HG02973 (cell line): ENCODE results near the gene PPP1R1C.

Experiments
- ATAC-seq: cut with Tn5 transposase; IDR thresholded peaks from one replicate; pipeline ENCODE4 v1.9.1; 2021; ENCODE audit warnings: moderate library complexity; ENCODE audit not compliant: unreplicated experiment

PPP1R1C gene

GRCh38 chr2:181971032-181971431 lies 14.6 kb upstream of the PPP1R1C start:
- no peak for ATAC-seq

- no peak for ATAC-seq
Observed at GRCh38 chr2:181972431-181973170, 13.1 kb upstream of the PPP1R1C start.

GRCh38 chr2:181973171-181973783 lies 12.4 kb upstream of the PPP1R1C start:
- no peak for ATAC-seq

GRCh38 chr2:181977661-181978350 lies 7.8 kb upstream of the PPP1R1C start:
- ATAC-seq = peak; percentile 56

- no peak for ATAC-seq
Observed at GRCh38 chr2:181978351-181979150, 7.1 kb upstream of the PPP1R1C start.

GRCh38 chr2:181984060-181984459 lies 1.6 kb upstream of the PPP1R1C start:
- ATAC-seq = no peak

GRCh38 chr2:181984814-181985631 lies 630 bp upstream of the PPP1R1C start:
- ATAC-seq = no peak

GRCh38 chr2:181988154-181988924 lies 2.7 kb downstream of the PPP1R1C start:
- no peak for ATAC-seq

- ATAC-seq = no peak
Observed at GRCh38 chr2:181989099-181989498, 3.4 kb downstream of the PPP1R1C start.

- ATAC-seq = peak; percentile 96
Observed at GRCh38 chr2:181991171-181991885, 5.7 kb downstream of the PPP1R1C start.

GRCh38 chr2:181992776-181993175 lies 7.1 kb downstream of the PPP1R1C start:
- peak; percentile 90 for ATAC-seq

- ATAC-seq = no peak
Observed at GRCh38 chr2:181995289-181995688, 9.6 kb downstream of the PPP1R1C start.

GRCh38 chr2:181998041-181998835 lies 12.6 kb downstream of the PPP1R1C start:
- no peak for ATAC-seq

GRCh38 chr2:181998891-181999654 lies 13.4 kb downstream of the PPP1R1C start:
- no peak for ATAC-seq

- ATAC-seq = no peak
Observed at GRCh38 chr2:181999911-182000310, 14.3 kb downstream of the PPP1R1C start.

- no peak for ATAC-seq
Observed at GRCh38 chr2:182004945-182005520, 19.4 kb downstream of the PPP1R1C start.
